Fibroblast of skin of left biceps (primary cell): ENCODE results near the gene ZIC1.

Experiments
- DNase-seq, 2 experiments: peaks; one replicate each; pipeline ENCODE4 v3.0.0-alpha.2; 2013; ENCODE audit warnings: low read depth in 2 of 2

ZIC1 gene

DNA sequence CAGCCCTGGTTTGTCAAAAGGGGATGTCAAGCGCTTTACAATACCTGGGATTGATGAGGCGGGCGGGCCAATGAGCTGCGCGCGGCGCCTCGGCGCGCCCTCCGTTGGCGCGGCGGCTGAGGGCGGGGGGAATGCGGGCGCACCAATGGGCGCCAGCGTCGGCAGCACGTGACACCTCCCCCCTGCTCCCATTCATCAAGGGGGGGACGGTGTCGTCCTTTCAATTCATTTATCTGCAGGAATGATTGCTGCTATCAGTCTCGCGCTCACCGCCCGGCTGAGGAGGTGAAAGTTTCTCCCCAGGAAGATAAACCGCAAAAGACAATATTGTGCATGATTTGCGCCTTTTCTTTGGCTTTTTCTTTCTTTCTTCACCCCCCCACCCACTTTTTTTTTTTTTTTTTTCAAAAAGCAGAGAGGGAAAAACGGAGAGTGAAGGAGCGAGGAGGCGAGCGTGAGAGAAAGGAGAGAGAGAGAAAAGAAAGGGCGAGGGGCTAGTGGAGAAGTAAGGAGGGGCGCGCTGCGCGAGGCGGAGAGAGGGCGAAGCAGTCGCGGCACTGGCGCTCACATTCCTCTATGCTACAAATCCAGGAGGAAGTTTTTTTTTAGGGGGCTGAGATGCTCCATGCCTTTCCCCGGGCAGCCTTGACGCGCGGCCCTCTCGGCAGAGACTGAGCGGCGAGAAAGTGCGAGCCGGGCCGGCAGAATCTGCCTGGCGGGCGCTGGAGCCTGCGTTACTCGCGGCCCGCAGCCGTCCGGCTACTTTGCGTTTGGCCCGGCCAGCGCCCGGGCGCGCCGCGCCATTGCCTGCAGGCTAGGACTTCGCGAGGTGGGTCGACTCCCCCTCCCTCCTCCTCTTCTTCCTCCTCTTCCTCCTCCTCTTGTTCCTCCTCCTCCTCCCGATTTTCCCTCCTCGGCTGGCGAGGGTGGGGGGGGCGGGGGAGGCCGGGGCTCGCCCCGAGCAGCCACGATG, at the start of gene ZIC1:
Gene ZIC1 (plus strand): TSS at position 223 of the 973 bp plus-strand sequence. CDS start 748 bp downstream, at position 971.
- DNase-seq: peak; percentile 76 to 79

DNA sequence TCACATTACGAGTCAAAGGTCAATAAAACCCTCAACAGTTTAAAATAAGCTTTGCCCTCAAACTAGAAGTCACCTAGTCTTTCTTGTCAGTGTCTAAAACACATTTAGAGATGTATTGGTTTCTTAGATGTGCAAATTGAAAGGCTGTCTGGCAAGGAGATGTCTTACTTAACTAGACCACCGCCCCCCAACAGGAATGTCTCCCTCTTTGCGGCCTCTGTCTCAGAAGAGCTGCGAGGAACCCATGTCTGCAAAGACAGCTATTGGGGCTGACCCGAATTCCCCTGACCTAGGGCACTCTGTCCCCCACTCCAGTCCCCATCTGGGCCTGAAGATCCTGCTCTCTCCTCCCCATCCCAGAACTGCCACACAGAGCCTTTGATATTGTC, 49.1 kb upstream of the ZIC1 start:
- no peak for DNase-seq

DNA sequence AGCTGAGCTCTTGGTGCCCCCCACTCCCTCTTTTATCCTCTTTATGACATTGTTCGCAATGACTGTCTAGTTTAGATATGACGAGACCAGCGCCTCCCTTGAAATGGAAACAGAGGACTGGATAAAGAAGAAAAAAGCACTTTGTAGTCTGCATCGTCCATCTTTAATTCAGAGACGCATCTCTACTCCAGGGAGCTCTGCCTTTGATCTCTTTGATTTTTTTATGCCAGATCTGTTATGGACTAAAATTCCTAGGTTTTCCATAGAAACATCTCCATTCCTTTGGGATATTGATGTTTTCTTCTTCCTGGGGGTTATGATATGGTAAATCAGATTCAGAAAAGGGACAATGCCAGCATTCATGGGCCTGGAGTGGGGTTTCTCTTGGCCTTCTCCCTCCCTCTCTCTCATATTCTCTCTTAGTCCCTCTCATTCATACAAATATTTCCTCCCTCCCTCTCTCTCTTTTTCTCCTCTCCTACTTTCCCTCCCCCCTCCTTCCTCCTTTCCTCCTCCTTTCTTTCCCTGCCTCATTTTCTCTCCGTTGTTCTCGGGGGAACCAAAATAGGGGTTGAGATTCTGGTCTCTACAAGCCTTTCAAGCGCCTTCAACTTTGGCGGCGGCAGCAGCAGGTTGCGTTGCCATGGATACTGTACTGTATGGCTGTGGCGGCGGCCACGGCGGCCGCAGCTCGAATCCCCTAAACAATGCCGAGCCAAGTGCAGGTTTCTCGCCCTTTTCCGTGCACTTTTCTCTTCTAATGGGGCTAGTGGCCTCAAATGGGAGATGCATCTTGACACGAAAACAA, 48.3 kb upstream of the ZIC1 start:
- no peak for DNase-seq

DNA sequence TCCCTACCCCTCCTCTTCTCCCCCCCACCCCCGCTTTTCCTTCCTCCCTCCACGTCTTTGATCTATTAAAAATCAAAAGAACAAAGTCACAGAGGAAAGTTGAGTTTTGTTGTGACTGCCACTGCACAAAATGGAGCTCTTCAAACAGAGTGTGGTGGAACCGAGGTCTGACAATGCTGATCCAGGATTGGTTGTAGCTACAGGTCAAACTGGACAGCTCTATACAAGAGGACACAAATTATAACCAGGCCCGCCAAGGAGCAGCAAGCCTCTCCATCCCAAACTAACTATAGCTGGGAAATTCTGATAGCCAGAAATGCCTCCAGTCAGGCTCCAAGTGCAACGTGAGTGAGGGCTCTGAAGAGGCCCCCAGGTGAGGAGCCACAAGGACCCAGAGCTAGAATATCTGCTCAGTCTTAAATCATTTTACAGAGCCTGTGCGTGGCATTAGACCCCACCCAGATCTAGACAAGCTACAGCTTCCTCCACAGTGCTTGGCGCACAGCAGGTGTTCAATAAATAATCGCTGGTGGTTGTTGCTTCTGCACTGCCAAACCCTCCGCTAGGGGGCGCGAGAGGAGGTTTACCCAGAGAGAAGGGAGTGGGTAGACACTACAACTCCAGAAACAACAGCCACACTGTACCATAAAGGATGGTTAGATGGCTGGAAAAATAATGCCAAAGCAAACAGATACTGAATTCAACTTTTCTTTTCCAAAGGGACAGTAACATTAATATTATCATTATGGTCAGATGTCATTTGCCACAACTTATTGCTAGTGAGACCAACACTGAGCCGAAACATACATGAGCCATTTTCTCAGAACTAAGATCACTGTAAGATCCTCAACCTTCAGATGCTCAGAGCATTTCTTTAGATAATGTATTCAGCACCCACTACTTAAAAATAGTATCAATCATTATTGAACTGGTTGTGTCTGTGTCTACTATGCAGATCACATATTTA, 47.4 kb upstream of the ZIC1 start:
- DNase-seq: no peak

DNA sequence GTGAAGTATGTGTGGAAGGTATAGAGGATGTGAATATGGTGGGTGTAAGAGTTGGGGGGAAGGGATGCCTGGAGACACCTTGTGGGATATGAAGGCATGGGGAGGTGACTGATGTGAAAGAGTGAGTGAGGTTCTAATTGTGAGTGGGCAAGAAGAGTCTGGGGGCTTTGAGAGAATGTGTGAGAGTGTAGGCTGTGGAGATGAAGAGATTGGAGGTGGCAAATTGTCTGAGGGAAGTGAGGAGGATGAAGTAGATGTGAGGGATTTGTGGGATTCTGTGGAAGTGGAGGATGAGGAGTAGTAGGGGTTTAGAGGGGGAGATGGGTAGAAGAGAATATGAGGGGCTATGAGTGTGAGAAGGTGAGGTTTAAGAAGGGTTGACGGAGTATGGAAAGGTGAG, 44.4 kb upstream of the ZIC1 start:
- DNase-seq: no peak

DNA sequence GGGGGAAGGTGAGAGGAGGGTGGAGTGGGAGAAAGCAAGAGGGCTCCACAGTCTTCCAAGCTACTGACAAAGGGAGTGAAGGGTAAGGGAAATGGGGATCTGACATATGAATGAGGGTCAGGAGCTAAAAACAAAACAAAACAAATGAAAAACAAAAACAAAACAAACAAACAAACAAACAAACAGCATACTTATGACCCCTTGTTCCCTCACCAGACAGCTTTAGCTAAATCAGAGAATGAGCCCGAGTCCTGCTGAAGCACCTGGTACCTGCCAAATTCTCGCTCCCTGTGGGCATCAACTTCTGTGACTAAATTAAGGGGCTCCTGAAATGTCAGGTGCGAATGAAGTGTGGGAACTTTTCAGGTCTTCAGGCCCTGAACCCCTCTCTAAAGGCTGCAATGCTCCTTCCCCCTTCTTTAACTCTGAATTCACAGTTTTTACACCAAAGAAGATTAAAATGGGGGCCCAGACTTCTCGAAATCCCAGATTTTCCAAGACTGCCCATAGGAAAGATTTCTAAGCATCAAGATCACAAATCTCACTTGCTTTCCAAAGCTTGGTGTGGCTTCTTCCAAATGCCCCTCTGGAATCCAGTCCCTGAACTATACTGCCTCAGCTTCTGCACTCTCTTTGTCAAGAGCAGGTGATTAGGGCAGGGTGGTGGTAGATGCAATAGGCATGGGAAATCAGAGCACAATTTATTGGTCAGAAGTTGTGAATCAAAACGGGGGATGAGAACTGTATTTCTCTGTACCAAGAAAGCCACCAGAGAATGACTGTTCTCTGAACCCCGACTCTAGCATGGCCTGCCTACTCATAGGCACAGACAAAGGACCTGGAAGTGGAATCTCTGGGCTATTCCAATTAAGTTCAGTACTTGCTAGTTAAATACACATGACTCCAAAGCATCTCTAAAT, 43.7 kb upstream of the ZIC1 start:
- no peak for DNase-seq

DNA sequence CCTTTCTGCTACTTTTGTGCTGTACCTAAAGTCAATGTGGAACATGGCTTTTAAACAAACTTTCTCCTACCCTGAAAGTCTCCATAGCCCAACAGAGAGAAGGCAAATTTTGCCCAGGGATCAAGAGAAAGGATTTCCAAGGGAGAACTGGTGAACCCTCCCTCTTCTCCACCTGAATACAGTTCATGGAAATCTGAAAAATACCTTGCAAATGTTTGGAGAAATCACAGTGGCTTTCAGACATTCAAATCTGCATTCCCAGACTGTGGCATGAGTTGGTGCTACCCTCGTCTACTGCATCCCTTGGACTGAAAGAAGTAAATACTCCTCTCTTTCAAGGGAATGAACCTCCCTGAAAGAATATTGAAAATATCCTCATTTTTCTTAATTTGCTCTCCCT, 41.5 kb upstream of the ZIC1 start:
- no peak for DNase-seq

DNA sequence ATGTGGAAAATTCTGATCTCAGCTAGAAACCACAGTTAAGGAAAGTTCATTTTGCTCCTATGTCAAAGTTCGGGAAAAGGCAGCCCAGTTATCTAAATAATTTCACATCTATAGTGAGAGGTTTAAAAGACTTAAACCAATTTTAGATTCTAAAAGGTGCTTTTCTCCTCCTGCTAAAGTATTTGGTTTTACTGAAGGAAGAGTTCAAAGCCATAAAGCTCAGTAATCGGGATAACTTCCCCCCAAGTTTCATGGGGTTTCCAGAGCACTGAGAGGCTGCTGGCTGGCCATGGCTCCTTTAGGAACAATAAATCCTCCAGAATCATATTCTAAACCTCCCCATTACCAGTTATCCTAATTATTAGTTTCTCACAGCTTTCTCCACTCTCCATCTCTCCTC, 41.0 kb upstream of the ZIC1 start:
- DNase-seq: no peak

DNA sequence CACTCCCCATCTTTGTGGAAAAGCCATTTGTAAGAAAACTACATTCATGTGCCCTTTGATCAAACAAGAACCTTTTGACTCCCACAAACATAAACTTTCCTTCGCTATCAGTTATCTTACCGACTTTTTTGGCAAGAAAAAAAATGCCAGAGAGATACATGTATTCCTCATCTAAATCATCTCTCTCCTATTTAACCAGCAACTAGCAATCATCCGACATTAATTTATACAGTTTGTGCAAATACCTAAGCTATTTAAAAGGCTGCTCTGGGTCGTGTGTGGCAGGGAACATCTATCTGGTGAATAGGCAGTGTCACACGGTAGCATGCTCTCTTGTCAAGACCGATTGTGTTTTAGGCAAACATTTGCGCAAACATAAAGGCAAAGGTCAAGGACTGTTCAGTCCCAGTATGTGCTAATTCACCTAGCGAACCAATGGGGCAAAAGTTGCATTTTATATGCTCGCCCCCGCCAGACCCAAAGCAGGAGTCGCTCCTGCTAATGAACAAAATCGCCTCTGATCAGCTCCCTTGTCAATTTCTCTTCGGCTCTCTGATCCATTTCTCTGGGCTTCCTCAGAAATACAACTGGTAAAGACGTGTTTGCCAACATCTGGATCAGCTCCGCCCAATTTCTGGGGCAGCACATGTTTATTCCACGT, 40.5 kb upstream of the ZIC1 start:
- DNase-seq: no peak

DNA sequence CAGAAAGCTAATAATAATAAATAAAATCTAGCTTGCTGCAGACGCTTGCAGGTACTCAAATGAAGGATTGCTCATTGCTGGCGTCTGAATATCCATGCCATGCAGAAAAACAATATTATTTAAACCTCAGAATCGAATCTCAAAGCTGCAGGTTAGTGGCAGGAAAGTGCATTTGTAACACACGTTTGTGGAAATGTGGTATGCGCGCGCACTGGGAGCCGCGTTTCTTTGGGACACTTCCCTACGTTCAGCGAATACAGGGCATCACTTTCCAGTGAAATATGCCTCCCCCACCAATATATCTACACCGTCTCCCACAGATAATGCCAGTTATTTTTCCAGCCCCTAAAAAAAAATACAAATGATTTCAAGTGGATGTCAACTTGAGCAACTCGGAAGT, 39.9 kb upstream of the ZIC1 start:
- no peak for DNase-seq

DNA sequence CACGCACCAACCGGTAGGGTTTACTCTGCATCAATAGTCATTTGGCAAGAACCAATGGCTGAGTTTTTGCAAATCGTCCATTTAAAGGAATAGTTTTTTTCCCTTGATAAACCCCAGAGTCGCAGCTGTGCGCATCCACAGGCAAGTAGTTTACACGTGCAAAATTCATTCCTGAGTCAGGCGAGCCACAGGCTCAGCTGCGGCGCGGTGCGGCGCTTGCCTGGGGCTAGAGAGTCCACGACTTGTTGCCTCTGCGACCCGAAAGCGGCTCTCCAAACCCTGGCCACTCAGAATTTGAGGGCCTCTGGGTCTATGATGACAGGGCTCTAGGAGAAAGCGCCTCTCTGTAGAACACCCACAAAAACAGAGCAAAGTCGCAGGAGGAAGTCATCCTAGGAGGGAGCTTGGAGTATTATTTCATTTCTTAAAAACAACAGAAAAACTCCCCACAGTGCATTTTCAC, 39.5 kb upstream of the ZIC1 start:
- no peak for DNase-seq

DNA sequence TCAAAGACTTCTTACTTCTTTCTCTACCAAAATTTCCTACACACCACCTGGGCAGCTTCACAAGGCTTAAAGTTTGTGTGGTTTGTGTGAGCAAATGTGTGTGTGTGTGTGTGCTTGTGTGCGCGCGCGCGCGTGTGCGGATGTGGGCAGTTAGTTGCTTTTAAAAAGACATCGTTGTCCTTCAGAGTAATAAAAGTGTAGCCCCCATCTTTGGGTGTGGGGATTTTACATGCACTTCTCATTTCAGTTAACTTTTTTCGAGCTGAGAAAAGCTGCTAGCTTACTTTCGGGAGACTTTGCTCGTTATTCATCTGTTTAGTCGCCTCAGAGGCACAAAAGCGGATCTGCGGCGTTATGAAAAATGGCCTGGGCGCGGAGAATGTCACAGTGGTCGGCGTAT, 38.8 kb upstream of the ZIC1 start:
- DNase-seq: no peak

DNA sequence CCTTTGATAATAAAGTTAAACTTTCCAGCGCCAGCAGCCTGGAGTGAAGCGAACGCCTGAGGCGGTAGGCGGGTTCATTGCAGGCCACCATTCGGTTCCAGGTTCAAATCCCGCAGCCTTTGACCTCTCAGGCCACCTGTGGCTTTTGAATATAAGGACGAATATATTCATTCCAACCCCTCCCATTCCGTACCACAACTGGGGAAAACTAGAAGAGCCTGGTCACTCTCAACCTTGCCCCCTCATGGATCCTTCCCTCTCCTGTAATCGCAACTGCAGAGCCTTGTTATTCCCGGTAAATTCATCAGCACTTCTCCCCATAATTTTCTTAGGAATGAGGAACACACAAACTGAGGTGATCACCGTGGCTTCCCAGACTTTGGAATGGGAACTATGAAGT, 38.0 kb upstream of the ZIC1 start:
- DNase-seq: no peak

DNA sequence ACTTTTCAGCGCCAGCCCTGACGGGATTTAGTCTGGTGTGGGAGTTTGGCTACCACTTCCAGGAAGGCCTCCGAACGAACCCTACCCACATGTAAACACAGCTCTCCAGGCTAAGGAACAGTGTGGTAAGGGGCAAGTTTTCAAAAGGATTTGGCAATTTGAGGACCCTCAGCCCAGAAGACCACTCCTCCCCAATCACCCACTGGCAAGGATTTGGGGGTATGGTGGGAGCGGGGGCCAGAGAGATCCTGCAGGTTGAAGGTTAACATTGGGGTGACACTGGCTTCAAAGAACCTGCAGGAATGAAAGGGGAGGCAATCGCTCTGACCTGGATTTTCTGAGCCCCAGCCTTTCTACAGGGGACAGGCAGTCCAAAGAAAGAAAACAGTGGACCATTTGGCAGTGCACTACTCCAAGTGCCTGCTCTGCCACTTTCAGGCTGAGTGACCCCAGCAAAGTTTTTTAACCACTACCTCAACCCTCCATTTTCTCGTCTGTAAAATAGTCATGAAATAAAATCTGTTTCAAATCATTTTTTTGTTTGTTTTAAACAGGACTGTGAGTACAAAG, 37.3 kb upstream of the ZIC1 start:
- no peak for DNase-seq

DNA sequence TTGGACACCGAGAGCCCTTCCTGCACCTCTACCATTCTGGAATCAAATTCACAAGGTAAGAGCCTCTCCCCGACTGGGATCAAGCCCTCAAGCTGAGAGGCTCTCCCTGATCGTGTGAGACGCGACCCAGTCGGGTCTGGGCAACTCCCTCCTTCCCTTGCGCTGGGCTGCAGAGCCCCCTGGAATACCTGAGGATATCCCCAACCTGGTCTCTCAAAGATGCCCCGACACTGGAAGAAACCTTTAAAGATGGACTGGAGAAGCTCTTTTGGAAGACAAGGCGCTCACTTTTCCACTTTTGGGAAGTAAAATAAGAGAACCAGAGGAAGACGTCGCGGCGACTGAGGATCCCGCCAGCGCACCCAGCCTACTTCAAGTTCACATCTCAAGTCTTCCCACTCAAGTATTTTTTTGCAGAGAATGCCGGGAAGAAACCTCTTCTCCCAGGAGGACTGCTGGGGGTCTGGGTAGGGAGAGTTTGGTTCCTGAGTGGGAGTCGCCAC, 36.6 kb upstream of the ZIC1 start:
- no peak for DNase-seq

DNA sequence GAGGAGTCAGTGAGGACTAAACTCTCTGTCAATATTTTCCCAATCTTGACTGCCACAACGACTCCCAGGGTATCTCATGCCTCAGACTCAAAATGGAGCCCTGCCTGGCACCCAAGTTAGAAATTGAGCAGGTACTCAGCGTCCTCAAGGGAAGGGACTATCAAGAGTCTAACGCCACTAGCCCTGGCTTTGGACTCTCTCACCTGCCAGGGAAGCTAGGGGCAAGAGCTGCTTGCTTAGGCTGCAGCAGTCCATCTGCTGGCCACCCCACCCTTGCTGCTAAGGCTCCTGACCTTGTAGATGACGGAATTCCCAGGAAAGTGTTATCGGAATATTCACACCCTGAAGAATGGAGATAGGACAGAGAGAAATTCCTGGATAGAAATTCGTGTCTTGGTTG, 35.9 kb upstream of the ZIC1 start:
- DNase-seq: no peak

DNA sequence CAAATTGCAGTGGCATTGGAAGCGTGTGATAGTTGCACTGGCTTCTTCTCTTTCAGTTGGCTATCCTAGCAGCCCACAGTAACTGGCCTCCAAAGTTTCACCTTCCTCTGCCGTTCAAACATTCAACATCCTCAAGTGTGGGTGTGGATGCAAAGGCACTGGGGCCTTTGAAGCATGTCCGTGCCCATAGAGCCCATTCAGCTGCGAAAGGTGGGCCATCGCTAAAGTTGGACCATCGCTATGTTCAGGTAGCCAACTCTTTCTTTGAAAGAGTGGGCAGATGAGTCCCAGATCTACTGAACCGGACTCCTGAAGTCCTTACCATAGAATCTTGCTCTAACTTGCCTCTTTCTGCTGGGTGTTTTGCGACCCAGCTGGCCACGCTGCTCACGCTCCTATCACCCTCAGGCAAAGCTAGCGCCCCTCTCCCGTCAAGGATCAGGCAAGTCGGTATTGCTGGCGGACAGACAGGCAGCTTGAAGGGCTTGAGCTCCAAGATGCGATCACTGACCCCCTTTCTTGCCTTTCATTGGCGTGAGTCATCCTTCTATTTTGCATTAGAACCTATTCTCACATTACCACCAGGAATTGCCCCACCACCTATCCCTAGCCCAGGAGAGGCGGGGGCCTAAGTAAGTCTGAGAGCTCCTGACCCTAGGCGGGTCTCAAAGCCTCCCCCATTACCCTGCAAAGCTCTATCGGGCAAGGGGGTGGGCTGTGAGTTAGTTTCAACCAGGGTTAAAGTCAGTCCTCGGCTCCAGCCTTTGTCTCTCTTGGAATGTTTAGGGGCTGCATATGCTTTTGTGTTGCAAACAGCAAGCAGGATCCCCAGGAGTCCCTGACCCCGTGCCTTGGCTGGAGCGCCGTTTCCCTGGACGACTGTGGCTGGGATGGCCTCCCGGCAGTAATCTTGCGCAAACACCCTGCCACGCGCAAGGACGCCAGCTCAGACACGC, 31.5 kb upstream of the ZIC1 start:
- DNase-seq: no peak

DNA sequence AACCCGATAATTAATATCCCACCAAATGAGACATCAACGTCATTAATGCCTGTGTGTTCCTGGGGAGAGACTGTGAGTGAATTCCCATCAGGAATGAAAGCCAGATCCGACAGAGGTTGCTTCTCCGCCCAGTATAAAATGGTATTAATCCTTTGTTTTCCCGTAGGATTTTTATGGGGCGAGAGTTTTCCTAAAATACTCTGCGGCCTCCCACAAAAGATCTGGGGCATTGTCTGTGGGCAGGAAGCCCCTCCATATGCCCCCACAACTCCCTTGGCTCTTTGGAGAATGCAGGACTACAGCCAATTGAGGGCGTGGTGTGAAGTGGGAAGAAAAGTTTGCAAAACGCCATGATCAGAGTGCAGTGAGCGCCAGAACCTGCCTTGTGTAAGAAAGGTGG, 29.5 kb upstream of the ZIC1 start:
- DNase-seq: no peak
